ENCODE measurements around the gene GRWD1. TPM values are rescaled to one million over a fixed set of nuclear protein-coding genes. Genes with fewer than 3 reads are reported as not detected.

The GRWD1 gene
- total and polyA plus RNA-seq, 10 of the 15 experiments (the other 5 are each of a cell fraction or from before 2014, with no cell fraction given): 1.4 to 103 (median 30.7) TPM

DNA sequence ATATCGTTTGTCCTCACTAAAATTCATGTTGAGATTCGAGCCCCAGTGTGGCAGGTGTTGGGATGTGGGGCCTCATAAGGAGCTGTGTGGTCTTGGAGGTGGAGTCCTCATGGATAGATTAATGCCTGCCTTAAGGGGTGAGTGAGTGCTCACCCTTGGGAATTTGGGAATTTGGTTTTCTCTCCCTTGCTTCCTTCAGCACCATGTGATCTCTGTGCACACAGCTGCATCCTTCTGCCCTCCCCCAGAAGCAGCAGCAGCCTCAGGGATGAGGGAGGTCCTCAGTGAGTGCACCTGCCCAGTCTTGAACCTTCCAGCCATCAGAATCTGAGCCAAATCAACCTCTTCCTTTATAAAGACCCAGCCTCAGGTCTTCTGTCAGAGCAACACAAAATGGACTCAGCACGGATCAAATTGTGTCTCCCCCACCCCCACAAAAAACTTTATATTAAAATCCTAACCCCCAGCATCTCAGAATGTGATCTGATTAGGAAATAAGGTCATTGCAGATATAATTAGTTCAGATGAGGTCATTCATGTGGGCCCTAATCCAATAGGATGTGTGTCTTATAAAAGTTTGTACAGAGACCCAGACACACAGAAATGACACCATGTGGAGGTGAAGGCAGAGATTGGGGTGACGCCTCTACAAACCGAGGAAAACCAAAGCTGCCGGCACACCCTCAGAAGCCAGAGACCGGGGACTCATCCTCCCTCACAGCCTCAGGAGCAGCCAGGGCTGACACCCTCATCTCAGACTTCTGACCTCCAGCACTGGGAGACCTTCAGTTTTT lies 36.3 kb downstream of the GRWD1 start:
- ATAC-seq (no peak), DNase-seq (ENCODE audit: low read depth, low spot score) (no peak), FAIRE-seq (no peak)
- Histone ChIP-seq H3K27ac (ENCODE audit: control insufficient read depth, insufficient read depth) (no peak overlapping the region), H3K9ac (ENCODE audit: control insufficient read depth, insufficient read depth, low read length) (no peak overlapping the region), H3K36me3 (ENCODE audit: control insufficient read depth in 2 of 2, insufficient read depth in 2 of 2, low read length in 1 of 2) (no peaks in the 10 kb centered on the region), H3K4me2 (ENCODE audit: control insufficient read depth, insufficient read depth) (no peak overlapping the region), H2AFZ (ENCODE audit: control insufficient read depth, low read depth, low read length) (no peak overlapping the region), H4K20me1 (ENCODE audit: control insufficient read depth, insufficient read depth) (no peaks in the 10 kb centered on the region), H3K79me2 (ENCODE audit: control insufficient read depth, insufficient read depth, low read length) (no peaks in the 10 kb centered on the region), H3K4me3 (no peak overlapping the region), H3K27me3 (replicated peaks in 1 of 2; ENCODE audit: control insufficient read depth in 2 of 2, insufficient read depth in 2 of 2, low read length in 1 of 2) (no peaks in the 10 kb centered on the region), H3K9me3 (replicated peaks; ENCODE audit: control insufficient read depth, insufficient read depth, low read length) (no peaks in the 10 kb centered on the region), H3K4me1 (ENCODE audit: control insufficient read depth, insufficient read depth, low read length) (no peaks in the 10 kb centered on the region)
- ChIA-PET SMC1A (ENCODE audit: uncharacterized antibody, unreplicated experiment) (no interaction called here), RAD21 (ENCODE audit: unreplicated experiment) (no interaction called here), CTCF (interaction anchor here (0.7 to 2.2 kb wide), 2 partner anchors 8 kb away, joined by 3 to 10 read pairs; no protein-coding TSS in a partner anchor), POLR2A (no interaction called here)
- in situ Hi-C loops (cut with MboI) (no loop called here), intact Hi-C loops (cut with micrococcal nuclease; ENCODE audit: unreplicated experiment) (no loop called here)
- BruUV-seq (replicated peaks): TSS peak; percentile 48
- WGBS (ENCODE audit: insufficient coverage, insufficient replicate concordance, low lambda C conversion rate, missing lambda C conversion rate): 84% methylated on average over 7 of the region's 7 CpGs
- no peak for TF ChIP-seq MEF2A (IDR thresholded peaks at IDR 0.05; ENCODE audit: insufficient read depth, low read depth, low read length)
- no peak for TF ChIP-seq DPF2 (IDR thresholded peaks at IDR 0.05)
- no peak for TF ChIP-seq HDGF (IDR thresholded peaks at IDR 0.05)
- TF ChIP-seq RELA (IDR thresholded peaks at IDR 0.05; ENCODE audit: borderline replicate concordance, partially characterized antibody): no peak
- TF ChIP-seq TAF1 (IDR thresholded peaks at IDR 0.05; ENCODE audit: borderline replicate concordance, low read depth, low read length): no peak
- TF ChIP-seq, protein P1, sequence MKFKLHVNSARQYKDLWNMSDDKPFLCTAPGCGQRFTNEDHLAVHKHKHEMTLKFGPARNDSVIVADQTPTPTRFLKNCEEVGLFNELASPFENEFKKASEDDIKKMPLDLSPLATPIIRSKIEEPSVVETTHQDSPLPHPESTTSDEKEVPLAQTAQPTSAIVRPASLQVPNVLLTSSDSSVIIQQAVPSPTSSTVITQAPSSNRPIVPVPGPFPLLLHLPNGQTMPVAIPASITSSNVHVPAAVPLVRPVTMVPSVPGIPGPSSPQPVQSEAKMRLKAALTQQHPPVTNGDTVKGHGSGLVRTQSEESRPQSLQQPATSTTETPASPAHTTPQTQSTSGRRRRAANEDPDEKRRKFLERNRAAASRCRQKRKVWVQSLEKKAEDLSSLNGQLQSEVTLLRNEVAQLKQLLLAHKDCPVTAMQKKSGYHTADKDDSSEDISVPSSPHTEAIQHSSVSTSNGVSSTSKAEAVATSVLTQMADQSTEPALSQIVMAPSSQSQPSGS (IDR thresholded peaks at IDR 0.05; ENCODE audit: low read length): no peak
- TF ChIP-seq MTA2 (IDR thresholded peaks at IDR 0.05; ENCODE audit: low read depth): no peak
- no peak for TF ChIP-seq SUPT20H (IDR thresholded peaks at IDR 0.05; ENCODE audit: borderline replicate concordance, control insufficient read depth, low read depth, low read length)
- no peak for TF ChIP-seq EED (IDR thresholded peaks at IDR 0.05; ENCODE audit: low read depth)
- TF ChIP-seq, protein P2, sequence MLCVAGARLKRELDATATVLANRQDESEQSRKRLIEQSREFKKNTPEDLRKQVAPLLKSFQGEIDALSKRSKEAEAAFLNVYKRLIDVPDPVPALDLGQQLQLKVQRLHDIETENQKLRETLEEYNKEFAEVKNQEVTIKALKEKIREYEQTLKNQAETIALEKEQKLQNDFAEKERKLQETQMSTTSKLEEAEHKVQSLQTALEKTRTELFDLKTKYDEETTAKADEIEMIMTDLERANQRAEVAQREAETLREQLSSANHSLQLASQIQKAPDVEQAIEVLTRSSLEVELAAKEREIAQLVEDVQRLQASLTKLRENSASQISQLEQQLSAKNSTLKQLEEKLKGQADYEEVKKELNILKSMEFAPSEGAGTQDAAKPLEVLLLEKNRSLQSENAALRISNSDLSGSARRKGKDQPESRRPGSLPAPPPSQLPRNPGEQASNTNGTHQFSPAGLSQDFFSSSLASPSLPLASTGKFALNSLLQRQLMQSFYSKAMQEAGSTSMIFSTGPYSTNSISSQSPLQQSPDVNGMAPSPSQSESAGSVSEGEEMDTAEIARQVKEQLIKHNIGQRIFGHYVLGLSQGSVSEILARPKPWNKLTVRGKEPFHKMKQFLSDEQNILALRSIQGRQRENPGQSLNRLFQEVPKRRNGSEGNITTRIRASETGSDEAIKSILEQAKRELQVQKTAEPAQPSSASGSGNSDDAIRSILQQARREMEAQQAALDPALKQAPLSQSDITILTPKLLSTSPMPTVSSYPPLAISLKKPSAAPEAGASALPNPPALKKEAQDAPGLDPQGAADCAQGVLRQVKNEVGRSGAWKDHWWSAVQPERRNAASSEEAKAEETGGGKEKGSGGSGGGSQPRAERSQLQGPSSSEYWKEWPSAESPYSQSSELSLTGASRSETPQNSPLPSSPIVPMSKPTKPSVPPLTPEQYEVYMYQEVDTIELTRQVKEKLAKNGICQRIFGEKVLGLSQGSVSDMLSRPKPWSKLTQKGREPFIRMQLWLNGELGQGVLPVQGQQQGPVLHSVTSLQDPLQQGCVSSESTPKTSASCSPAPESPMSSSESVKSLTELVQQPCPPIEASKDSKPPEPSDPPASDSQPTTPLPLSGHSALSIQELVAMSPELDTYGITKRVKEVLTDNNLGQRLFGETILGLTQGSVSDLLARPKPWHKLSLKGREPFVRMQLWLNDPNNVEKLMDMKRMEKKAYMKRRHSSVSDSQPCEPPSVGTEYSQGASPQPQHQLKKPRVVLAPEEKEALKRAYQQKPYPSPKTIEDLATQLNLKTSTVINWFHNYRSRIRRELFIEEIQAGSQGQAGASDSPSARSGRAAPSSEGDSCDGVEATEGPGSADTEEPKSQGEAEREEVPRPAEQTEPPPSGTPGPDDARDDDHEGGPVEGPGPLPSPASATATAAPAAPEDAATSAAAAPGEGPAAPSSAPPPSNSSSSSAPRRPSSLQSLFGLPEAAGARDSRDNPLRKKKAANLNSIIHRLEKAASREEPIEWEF (IDR thresholded peaks at IDR 0.05; ENCODE audit: insufficient replicate concordance, low read depth, low read length): no peak
- no peak for TF ChIP-seq YBX1 (IDR thresholded peaks at IDR 0.05)
- TF ChIP-seq, protein P3, sequence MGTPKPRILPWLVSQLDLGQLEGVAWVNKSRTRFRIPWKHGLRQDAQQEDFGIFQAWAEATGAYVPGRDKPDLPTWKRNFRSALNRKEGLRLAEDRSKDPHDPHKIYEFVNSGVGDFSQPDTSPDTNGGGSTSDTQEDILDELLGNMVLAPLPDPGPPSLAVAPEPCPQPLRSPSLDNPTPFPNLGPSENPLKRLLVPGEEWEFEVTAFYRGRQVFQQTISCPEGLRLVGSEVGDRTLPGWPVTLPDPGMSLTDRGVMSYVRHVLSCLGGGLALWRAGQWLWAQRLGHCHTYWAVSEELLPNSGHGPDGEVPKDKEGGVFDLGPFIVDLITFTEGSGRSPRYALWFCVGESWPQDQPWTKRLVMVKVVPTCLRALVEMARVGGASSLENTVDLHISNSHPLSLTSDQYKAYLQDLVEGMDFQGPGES (IDR thresholded peaks at IDR 0.05): no peak
- no peak for TF ChIP-seq TCF12 (IDR thresholded peaks at IDR 0.05; ENCODE audit: low read depth, low read length)

Data from GM12878 (cell line).